B cell (primary cell): ENCODE measurements around the gene PTCHD4. TPM values are rescaled to one million over a fixed set of nuclear protein-coding genes. Genes with fewer than 3 reads are reported as not detected.

ENCODE experiments used
- ATAC-seq: fragments of 200-7000 bp; cut with Tn5 transposase; one replicate; pipeline ENCODE4 v1.10.0; 2021; ENCODE audit warnings: low read depth, mild to moderate bottlenecking, moderate number of reproducible peaks, moderate library complexity
- CTCF ChIA-PET: fragments of 350-600 bp; sonication (Branson Sonifier 250); formaldehyde crosslinking; loops from one replicate; lab custom pipeline; 2021; ENCODE audit warnings: antibody characterized with exemption, inconsistent platforms; lab: Charles Lee
- POLR2A ChIA-PET: fragments of 350-600 bp; sonication (Branson Sonifier 250); formaldehyde crosslinking; loops from one replicate; lab custom pipeline; 2021; ENCODE audit warnings: antibody characterized with exemption; lab: Charles Lee
- DNase-seq: peaks from one replicate; pipeline ENCODE4 v3.0.0; 2013
- H2AFZ ChIP-seq: 2 replicates; pipeline ENCODE4 v1.6.1; 2012; ENCODE audit warnings: mild to moderate bottlenecking, low read depth, low read length; ENCODE audit not compliant: insufficient read depth, poor library complexity, severe bottlenecking
- H3K27ac ChIP-seq, 2 donors: 1 replicate in 1 of 2; 2 replicates in 1 of 2; pipeline ENCODE4 v1.5.1; 2012 to 2013; ENCODE audit warnings: low read length in 2 of 2, mild to moderate bottlenecking in 2 of 2, moderate library complexity in 1 of 2
- H3K27me3 ChIP-seq, 4 experiments: fragments of 200-600 bp in 1 of 4; sonication (generic) in 1 of 4; replicated peaks in 1 of 4; 1 replicate in 2 of 4; 2 replicates in 2 of 4; pipeline versions ENCODE4 v1.6.1 to v1.7.0; 2013 to 2016; ENCODE audit warnings: low read length in 3 of 4, mild to moderate bottlenecking in 2 of 4, mixed read lengths in 1 of 4, moderate library complexity in 1 of 4; ENCODE audit not compliant: insufficient read depth in 4 of 4, control insufficient read depth in 3 of 4; ENCODE audit errors: control extremely low read depth in 1 of 4
- H3K36me3 ChIP-seq, 2 experiments: replicated peaks in 1 of 2; 1 replicate in 1 of 2; 2 replicates in 1 of 2; pipeline versions ENCODE4 v1.6.1 to v1.7.1; 2013; ENCODE audit warnings: low read length in 1 of 2; ENCODE audit not compliant: insufficient read depth in 2 of 2, control insufficient read depth in 1 of 2; ENCODE audit errors: control extremely low read depth in 1 of 2, extremely low read depth in 1 of 2
- H3K4me1 ChIP-seq, 2 donors: fragments of 200-600 bp in 1 of 2; sonication (generic) in 1 of 2; 1 replicate in 1 of 2; 2 replicates in 1 of 2; pipeline versions ENCODE4 v1.5.1 to v1.6.1; 2013 to 2017; ENCODE audit warnings: low read length in 2 of 2; ENCODE audit not compliant: control insufficient read depth in 2 of 2, insufficient read depth in 2 of 2
- H3K4me2 ChIP-seq: replicated peaks from 2 replicates; pipeline ENCODE3; 2012; ENCODE audit warnings: mild to moderate bottlenecking, low read depth, low read length; ENCODE audit not compliant: poor library complexity, severe bottlenecking
- H3K4me3 ChIP-seq, 5 experiments: fragments of 200-600 bp in 1 of 5; sonication (generic) in 1 of 5; 1 replicate in 3 of 5; 2 replicates in 2 of 5; pipeline versions ENCODE4 v1.5.1 to v1.7.0; 2011 to 2016; ENCODE audit warnings: low read length in 4 of 5, mild to moderate bottlenecking in 4 of 5, low read depth in 2 of 5, control low read depth in 1 of 5, moderate library complexity in 1 of 5; ENCODE audit not compliant: insufficient read depth in 1 of 5; ENCODE audit errors: control extremely low read depth in 1 of 5, extremely low read depth in 1 of 5
- H3K79me2 ChIP-seq: fragments of 200-600 bp; sonication (generic); one replicate; pipeline ENCODE4 v1.6.0; 2016; ENCODE audit warnings: low read length; ENCODE audit not compliant: control insufficient read depth, insufficient read depth
- H3K9ac ChIP-seq: fragments of 200-600 bp; sonication (generic); 2 replicates; pipeline ENCODE4 v1.6.1; 2017; ENCODE audit warnings: mild to moderate bottlenecking, low read length, moderate library complexity
- H3K9me3 ChIP-seq, 3 donors: one replicate each; pipeline versions ENCODE4 v1.6.1 to v1.7.1; 2013; ENCODE audit warnings: low read length in 2 of 3; ENCODE audit not compliant: control insufficient read depth in 2 of 3, insufficient read depth in 1 of 3; ENCODE audit errors: control extremely low read depth in 1 of 3
- H4K20me1 ChIP-seq: 2 replicates; pipeline ENCODE4 v1.6.0; 2012; ENCODE audit warnings: mild to moderate bottlenecking, low read length; ENCODE audit not compliant: insufficient read depth, control insufficient read depth, poor library complexity, severe bottlenecking
- H3K27ac Mint-ChIP-seq: one replicate; pipeline ENCODE4 v1.8.0; 2021; ENCODE audit warnings: mixed read lengths
- H3K27me3 Mint-ChIP-seq: one replicate; pipeline ENCODE4 v1.8.0; 2021; ENCODE audit warnings: mixed read lengths
- H3K4me1 Mint-ChIP-seq: one replicate; pipeline ENCODE4 v1.8.0; 2021; ENCODE audit warnings: mixed read lengths
- H3K4me3 Mint-ChIP-seq: one replicate; pipeline ENCODE4 v1.8.0; 2021; ENCODE audit warnings: mixed read lengths
- H3K9me3 Mint-ChIP-seq: one replicate; pipeline ENCODE4 v1.8.0; 2022; ENCODE audit warnings: mixed read lengths; ENCODE audit not compliant: insufficient read depth
- EZH2 ChIP-seq: IDR thresholded peaks from 2 replicates; pipeline ENCODE4 v1.6.1; 2012; ENCODE audit warnings: borderline replicate concordance, low read depth, mild to moderate bottlenecking, moderate library complexity, low read length; ENCODE audit not compliant: insufficient read depth, poor library complexity, severe bottlenecking
- WGBS: methylation state at CpG from one replicate; pipeline ENCODE4 v1.1.5; 2013; ENCODE audit warnings: missing lambda C conversion rate; ENCODE audit not compliant: insufficient coverage; 5-methylcytosine and 5-hydroxymethylcytosine counted together
- intact Hi-C: fragments of 100-400 bp; cut with micrococcal nuclease; formaldehyde crosslinking; loops from one replicate; pipeline ENCODE4 v1.10.0; 2022
- polyA plus RNA-seq: library from polyadenylated mRNA; depleted of rRNA; stranded (reverse); fragments of >200 nt; gene quantifications from 2 replicates; pipeline ENCODE4 v1.2.3, GENCODE V29; 2012
- total RNA-seq, 2 donors: library from RNA; stranded (reverse); fragments of 120-200 nt in 1 of 2; gene quantifications; 1 replicate in 1 of 2; 2 replicates in 1 of 2; pipeline versions ENCODE4 v1.2.3 to v1.2.4, GENCODE V29; 2013 to 2022
- TF ChIP-seq, protein P1 (sequence below): fragments of 200-600 bp; IDR thresholded peaks from one replicate; pipeline ENCODE4 v1.8.0; 2022; ENCODE audit warnings: antibody characterized with exemption, mild to moderate bottlenecking

The PTCHD4 gene
- total and polyA plus RNA-seq, 2 donors (not counting 1 experiment from before 2014, with no cell fraction given) = not detected

DNA sequence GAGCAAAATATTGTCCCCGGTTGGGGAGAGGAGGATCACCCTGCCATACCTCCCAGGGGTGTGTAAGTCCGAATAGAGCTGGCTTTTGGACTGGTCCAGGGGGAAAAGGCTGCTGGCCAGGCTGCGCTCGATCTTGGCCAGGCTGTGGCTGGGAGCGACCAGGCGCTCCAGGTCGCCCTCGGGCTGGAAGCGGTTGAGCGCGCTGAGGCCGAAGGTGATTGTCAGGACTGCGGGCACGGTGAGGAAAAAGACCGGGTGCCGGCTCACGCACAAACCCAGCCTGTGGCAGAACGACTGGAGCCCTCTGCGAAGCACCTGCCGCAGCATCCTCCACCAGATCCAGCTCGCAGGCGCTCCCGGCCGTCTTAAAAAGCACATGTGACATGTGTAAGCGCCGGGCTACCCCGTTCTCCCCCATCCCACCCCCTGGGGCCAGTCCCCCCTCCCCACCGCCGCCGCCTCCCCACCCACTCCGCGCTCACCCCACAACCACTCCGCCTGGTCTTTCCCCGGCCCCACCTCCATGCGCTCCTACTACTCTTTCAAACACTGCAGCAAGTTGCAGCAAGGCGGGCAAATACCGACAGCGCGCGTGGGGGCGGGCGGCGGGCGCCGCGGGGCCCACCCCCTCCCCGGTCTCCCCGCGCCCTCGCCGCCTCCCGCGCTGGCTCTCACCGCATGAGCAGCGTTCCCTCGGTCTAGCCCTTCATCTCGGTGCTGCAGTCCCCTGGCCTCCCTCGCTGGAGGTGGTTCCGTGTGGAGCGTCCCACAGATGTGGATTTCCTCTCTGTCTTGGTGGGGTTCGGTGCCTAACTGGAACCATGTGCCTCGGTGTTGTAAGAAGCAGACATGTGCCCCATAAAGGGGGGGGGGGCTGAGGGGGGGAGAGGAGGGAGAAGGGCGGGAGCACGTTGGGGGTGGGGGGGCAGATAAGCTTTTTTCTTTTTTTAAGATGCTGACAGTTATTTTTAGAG is 42.4 kb downstream of the PTCHD4 start:
- Histone ChIP-seq H3K4me2 (no peak overlapping the region), H3K9me3 (peaks cover 0 to 3% (median 0%) of the 10 kb centered on the region in 3 donors), H3K27me3 (peaks cover 0 to 4% (median 4%) of the 10 kb centered on the region in 4 experiments), H4K20me1 (no peaks in the 10 kb centered on the region), H3K4me3 (no peak overlapping the region), H3K9ac (no peak overlapping the region), H3K27ac (no peak overlapping the region), H3K36me3 (no peaks in the 10 kb centered on the region), H2AFZ (no peak overlapping the region), H3K4me1 (no peaks in the 10 kb centered on the region), H3K79me2 (no peaks in the 10 kb centered on the region)
- Mint-ChIP-seq H3K4me3 (no peak overlapping the region), H3K27ac (no peak overlapping the region), H3K27me3 (peaks cover 29% of the 10 kb centered on the region), H3K9me3 (no peaks in the 10 kb centered on the region), H3K4me1 (no peaks in the 10 kb centered on the region)
- no peak for TF ChIP-seq EZH2
- TF ChIP-seq, protein P1, sequence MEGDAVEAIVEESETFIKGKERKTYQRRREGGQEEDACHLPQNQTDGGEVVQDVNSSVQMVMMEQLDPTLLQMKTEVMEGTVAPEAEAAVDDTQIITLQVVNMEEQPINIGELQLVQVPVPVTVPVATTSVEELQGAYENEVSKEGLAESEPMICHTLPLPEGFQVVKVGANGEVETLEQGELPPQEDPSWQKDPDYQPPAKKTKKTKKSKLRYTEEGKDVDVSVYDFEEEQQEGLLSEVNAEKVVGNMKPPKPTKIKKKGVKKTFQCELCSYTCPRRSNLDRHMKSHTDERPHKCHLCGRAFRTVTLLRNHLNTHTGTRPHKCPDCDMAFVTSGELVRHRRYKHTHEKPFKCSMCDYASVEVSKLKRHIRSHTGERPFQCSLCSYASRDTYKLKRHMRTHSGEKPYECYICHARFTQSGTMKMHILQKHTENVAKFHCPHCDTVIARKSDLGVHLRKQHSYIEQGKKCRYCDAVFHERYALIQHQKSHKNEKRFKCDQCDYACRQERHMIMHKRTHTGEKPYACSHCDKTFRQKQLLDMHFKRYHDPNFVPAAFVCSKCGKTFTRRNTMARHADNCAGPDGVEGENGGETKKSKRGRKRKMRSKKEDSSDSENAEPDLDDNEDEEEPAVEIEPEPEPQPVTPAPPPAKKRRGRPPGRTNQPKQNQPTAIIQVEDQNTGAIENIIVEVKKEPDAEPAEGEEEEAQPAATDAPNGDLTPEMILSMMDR = no peak
- ChIA-PET CTCF (no interaction called here), POLR2A (no interaction called here)
- intact Hi-C loops = no loop called here
- DNase-seq (no peak), ATAC-seq (no peak)
- 15% methylated on average over 52 of the region's 64 CpGs for WGBS

DNA sequence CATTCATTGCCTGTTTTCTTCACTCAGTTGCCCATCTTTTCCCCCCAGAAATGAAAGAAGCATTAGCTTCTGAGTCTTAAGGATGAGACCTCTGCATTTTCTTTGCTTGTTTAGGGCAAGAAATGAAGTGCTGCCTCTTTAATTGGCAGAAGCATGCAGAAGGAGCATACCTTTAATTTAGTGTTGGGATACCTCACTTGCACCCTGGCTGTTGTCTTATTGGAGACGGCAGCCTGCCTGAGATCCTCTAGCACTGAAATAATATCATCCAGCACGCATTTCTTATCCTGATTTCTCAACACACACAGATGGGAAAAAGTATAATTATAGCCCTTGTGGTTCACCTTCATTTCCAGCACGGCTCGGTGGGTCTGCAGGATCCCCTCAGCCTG is 43.1 kb downstream of the PTCHD4 start:
- H3K4me1 Mint-ChIP-seq = no peaks in the 10 kb centered on the region

More for the DNA sequence above, 43.1 kb downstream of the PTCHD4 start:
- no peak overlapping the region for H3K27ac ChIP-seq
- Mint-ChIP-seq H3K27me3 (peaks cover 29% of the 10 kb centered on the region), H3K4me3 (no peak overlapping the region), H3K27ac (no peak overlapping the region), H3K9me3 (no peaks in the 10 kb centered on the region)
- H3K4me1 ChIP-seq = no peaks in the 10 kb centered on the region
- intact Hi-C loops = no loop called here
- TF ChIP-seq, protein P1 = no peak
- TF ChIP-seq EZH2 = no peak
- no peak overlapping the region for H2AFZ ChIP-seq
- 10% methylated on average over 2 of the region's 4 CpGs for WGBS
- no peak for DNase-seq
- H4K20me1 ChIP-seq = no peaks in the 10 kb centered on the region
- no peak for ATAC-seq
- H3K79me2 ChIP-seq = no peaks in the 10 kb centered on the region
- H3K9ac ChIP-seq = no peak overlapping the region
- peaks cover 0 to 3% (median 0%) of the 10 kb centered on the region in 3 donors for H3K9me3 ChIP-seq
- no peaks in the 10 kb centered on the region for H3K36me3 ChIP-seq
- ChIA-PET POLR2A (no interaction called here), CTCF (no interaction called here)
- H3K4me2 ChIP-seq = no peak overlapping the region
- H3K4me3 ChIP-seq = no peak overlapping the region
- H3K27me3 ChIP-seq = peaks cover 0 to 4% (median 4%) of the 10 kb centered on the region in 4 experiments
